NB4 (cell line): Measurements from ENCODE around the gene TARS1.

Experiments used
- CTCF ChIP-seq: IDR thresholded peaks from one replicate; pipeline ENCODE4 v1.5.1; 2012; ENCODE audit warnings: low read depth, low read length
- MYC ChIP-seq: IDR thresholded peaks from 2 replicates; pipeline ENCODE4 v1.6.1; 2011; ENCODE audit warnings: low read depth, low read length
- POLR2A ChIP-seq: IDR thresholded peaks from 2 replicates; pipeline ENCODE4 v1.6.1; 2011; ENCODE audit warnings: mild to moderate bottlenecking; ENCODE audit not compliant: insufficient read length; ENCODE audit errors: extremely low read depth

DNA sequence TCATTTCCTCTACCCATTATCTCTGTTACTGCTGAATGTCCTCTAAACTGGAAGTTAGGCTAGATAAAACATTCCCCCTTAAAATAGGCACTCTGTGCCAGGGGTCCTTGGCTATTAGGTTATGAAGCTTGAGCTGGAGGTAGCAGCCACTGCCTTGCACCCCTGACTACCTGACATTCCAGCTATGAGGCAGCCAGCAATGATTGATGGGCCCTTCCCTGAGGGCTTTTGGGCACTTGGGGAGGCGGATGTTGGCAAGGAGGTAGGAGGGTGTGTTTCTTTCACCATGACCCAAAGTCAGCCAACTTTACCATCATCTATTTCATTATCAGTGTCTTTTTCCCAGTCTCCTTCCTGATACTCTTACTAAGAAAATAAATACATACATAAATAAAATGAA lies 17.1 kb downstream of the TARS1 start:
- TF ChIP-seq CTCF (no peak), POLR2A (no peak), MYC (no peak)
